Ovary (tissue), 9 donors: Measurements from ENCODE around the gene OGA. TPM values are rescaled to one million over a fixed set of nuclear protein-coding genes. Genes with fewer than 3 reads are reported as not detected.

Experiments
- DNase-seq, 5 donors: peaks; one replicate each; pipeline ENCODE4 v3.0.0-alpha.2; 2019 to 2020
- H3K27ac ChIP-seq, 2 donors: fragments of 200-600 bp; one replicate each; pipeline versions ENCODE4 v1.5.1 to v1.8.0; 2019 to 2022
- H3K27me3 ChIP-seq: fragments of 200-600 bp; one replicate; pipeline ENCODE4 v1.8.0; 2022
- H3K36me3 ChIP-seq: fragments of 200-600 bp; sonication (generic); one replicate; pipeline ENCODE4 v1.5.1; 2019
- H3K4me1 ChIP-seq: one replicate; pipeline ENCODE4 v1.8.1; 2013; ENCODE audit warnings: mild to moderate bottlenecking, moderate library complexity; ENCODE audit not compliant: insufficient read depth
- H3K4me3 ChIP-seq: fragments of 200-600 bp; sonication (generic); one replicate; pipeline ENCODE4 v1.5.1; 2017
- H3K9me3 ChIP-seq, 2 donors: fragments of 200-600 bp in 1 of 2; sonication (generic) in 1 of 2; one replicate each; pipeline versions ENCODE4 v1.5.1 to v1.8.1; 2013 to 2019; ENCODE audit warnings: mild to moderate bottlenecking in 1 of 2, moderate library complexity in 1 of 2
- CTCF ChIP-seq, 3 donors: fragments of 450-650 bp in 2 of 3; fragments of 200-600 bp in 1 of 3; IDR thresholded peaks; one replicate each; pipeline versions ENCODE4 v1.5.1 to v1.8.0; 2016 to 2022; ENCODE audit warnings: antibody characterized with exemption in 3 of 3, mild to moderate bottlenecking in 1 of 3
- EP300 ChIP-seq: sonication (generic); formaldehyde crosslinking; IDR thresholded peaks from one replicate; pipeline ENCODE4 v1.6.1; 2017; ENCODE audit warnings: antibody characterized with exemption
- POLR2A ChIP-seq: fragments of 450-650 bp; IDR thresholded peaks from one replicate; pipeline ENCODE4 v1.6.1; 2017; ENCODE audit warnings: antibody characterized with exemption, mild to moderate bottlenecking, moderate library complexity
- WGBS, 3 donors: extraction: QIAGEN DNeasy Blood & Tissue Kit in 1 of 3; methylation state at CpG; one replicate each; pipeline versions ENCODE4 v1.1.5 to v1.1.7; 2013 to 2017; 5-methylcytosine and 5-hydroxymethylcytosine counted together
- intact Hi-C, 4 donors: fragments of 100-400 bp; cut with DNase I; formaldehyde crosslinking; loops; one replicate each; pipeline versions ENCODE4 v1.11.0 to v1.15.1; 2022 to 2023
- polyA plus RNA-seq, 2 donors: library from polyadenylated mRNA; stranded (reverse); fragments of 200-250 nt in 1 of 2; fragments of 350-450 nt in 1 of 2; fragmentation: Illumina TruSeq in 1 of 2; extraction: RNeasy Lipid Tissue Mini Kit (QIAGEN cat#74804) in 1 of 2; gene quantifications; one replicate each; pipeline ENCODE4 v1.2.3, GENCODE V29; 2013 to 2014
- total RNA-seq, 7 donors: library from RNA; depleted of rRNA in 2 of 7; stranded (reverse); fragments of >200 nt in 2 of 7; fragmentation: NEBNext Ultra II Directional in 3 of 7; extraction: Animal tissue kit (Norgen Biotek cat#: 25700) in 3 of 7; gene quantifications; one replicate each; pipeline versions ENCODE4 v1.1.0 to v1.2.4, GENCODE V29; 2016 to 2023
- donor health status: DM: no; HTN: no; CAD: no; lungs with moderate emphysema.
- donor health status: DM: no; HTN: no; CAD: no.
- donor health status: Bipolar disorder and iron deficiency.
- donor health status: DM: yes; HTN: yes; CAD: no.
- donor health status: DM: no; HTN: no; CAD: no.
- donor health status: DM: yes; HTN: yes; CAD: no.

The OGA gene
- total and polyA plus RNA-seq, 9 donors: 58.9 to 134 (median 102) TPM

GRCh38 chr10:101841826-101842225, 23.6 kb upstream of the OGA start:
- no peak for DNase-seq
- intact Hi-C loops: loop anchor here in 3 of 4 donors (5.0 to 10.0 kb wide), 2 partner anchors 163 to 170 kb away; no protein-coding TSS in a partner anchor
- no peaks in the 10 kb centered on the region for H3K27me3 ChIP-seq
- H3K4me1 ChIP-seq: peaks cover 8% of the 10 kb centered on the region
- H3K27ac ChIP-seq: no peak overlapping the region
- no peaks in the 10 kb centered on the region for H3K36me3 ChIP-seq
- no peak for TF ChIP-seq POLR2A
- no peak for TF ChIP-seq CTCF (IDR thresholded peaks at IDR 0.05)
- no peak for TF ChIP-seq EP300
- no peaks in the 10 kb centered on the region for H3K9me3 ChIP-seq
- no peak overlapping the region for H3K4me3 ChIP-seq

DNA sequence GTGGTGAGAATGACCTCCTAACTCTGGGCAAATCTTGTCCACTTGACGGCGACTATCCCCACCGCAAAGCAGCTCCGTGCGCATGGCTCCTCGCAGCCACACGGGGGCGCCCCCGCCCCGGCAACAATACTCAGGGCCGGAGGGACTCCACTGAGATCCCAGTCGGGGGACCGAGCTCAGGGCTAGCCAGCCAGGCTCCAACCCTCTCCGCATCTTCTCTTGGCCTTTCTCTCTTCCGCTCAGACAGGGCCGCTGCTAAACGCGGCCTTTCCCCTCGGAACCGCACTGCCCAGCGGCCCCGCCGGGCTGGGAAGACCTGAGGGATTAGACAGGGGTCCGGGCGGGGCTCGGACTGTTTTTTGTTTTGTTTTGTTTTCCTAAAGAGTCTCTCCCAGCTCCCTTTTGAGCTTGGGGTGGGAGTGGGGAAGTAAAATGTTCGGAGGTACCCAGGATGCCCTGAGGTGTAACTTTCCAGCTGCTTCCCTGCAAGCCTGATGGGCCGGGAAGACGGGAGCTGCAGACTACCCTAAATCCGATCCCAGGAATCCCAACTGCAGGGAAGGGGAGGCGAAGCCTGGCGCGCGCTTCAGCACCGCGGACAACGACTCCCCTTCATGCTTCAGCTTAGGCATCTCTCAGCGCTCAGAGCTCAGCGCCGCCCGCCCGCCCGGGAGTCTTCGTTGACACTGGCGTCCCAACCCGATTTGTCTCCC, 22.7 kb upstream of the OGA start:
- no peak overlapping the region for H3K27ac ChIP-seq

DNA sequence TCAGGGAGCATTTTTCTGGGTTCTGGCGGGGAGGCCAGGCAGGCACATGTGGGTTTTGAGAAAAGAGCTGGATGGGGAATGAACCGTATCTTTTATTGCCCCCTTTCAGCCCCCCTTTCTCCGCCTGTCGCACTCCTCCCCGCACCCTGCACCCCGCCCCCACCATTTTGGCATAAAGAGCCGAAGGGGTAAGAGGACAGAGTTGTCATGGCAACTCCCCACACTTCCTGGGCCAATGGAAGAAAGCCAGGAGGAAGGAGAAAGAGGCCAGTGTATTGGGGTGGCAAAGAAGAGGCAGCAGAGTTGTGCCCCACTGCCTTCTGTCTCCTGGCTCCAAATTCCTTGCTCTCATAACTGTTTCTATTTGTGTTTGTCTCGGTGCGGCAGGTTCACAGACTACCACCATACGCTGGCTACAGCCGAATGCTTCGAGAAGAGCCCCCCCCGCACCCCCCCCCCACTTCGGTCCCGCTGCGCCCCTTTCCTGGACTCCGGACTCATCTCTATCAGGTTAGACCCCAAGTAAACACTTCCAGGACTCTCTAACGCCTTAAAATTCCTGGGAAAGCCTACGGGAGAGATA, 21.9 kb upstream of the OGA start:
- peaks cover 8% of the 10 kb centered on the region for H3K4me1 ChIP-seq

More for the DNA sequence above, 22.7 kb upstream of the OGA start:
- no peaks in the 10 kb centered on the region for H3K9me3 ChIP-seq
- H3K4me3 ChIP-seq: peak overlapping the region; percentile 13
- H3K27me3 ChIP-seq: no peaks in the 10 kb centered on the region
- peaks cover 8% of the 10 kb centered on the region for H3K4me1 ChIP-seq
- no peaks in the 10 kb centered on the region for H3K36me3 ChIP-seq
- peak; percentile 67 to 86 (median 75) for DNase-seq
- WGBS, 3 donors: 1 to 2% (median 2%) methylated on average over 37 to 46 of the region's 46 CpGs
- TF ChIP-seq CTCF (IDR thresholded peaks at IDR 0.05): peak; percentile 46 to 66 (median 57)
- no peak for TF ChIP-seq EP300
- intact Hi-C loops: loop anchor here in 3 of 4 donors (5.0 to 10.0 kb wide), 2 partner anchors 164 to 171 kb away; no protein-coding TSS in a partner anchor

More for the DNA sequence above, 21.9 kb upstream of the OGA start:
- intact Hi-C loops: loop anchor here in 3 of 4 donors (5.0 to 10.0 kb wide), 2 partner anchors 165 to 172 kb away; no protein-coding TSS in a partner anchor
- Histone ChIP-seq H3K9me3 (no peaks in the 10 kb centered on the region), H3K27ac (no peak overlapping the region), H3K4me3 (no peak overlapping the region), H3K27me3 (no peaks in the 10 kb centered on the region), H3K36me3 (no peaks in the 10 kb centered on the region)
- no peak for TF ChIP-seq POLR2A
- no peak for TF ChIP-seq CTCF (IDR thresholded peaks at IDR 0.05)
- TF ChIP-seq EP300: no peak
- 4 to 8% (median 5%) methylated on average over 19 of the region's 19 CpGs for WGBS, 3 donors
- DNase-seq: peak in 1 of 5 donors; percentile 36
